HCT116 (cell line): Measurements from ENCODE around the gene CST1. TPM values are rescaled to one million over a fixed set of nuclear protein-coding genes. Genes with fewer than 3 reads are reported as not detected.

ENCODE experiments used
- ATAC-seq: fragments of 200-7000 bp; cut with Tn5 transposase; 2 replicates; pipeline ENCODE4 v1.9.1; 2020; ENCODE audit warnings: mild to moderate bottlenecking, moderate library complexity
- BruUV-seq: library from RNA; stranded (reverse); fragments of 400-500 nt; replicated peaks from 2 replicates; lab custom pipeline; 2021; lab: Mats Ljungman, UMichigan
- CTCF ChIA-PET: fragments of 300-600 bp; sonication (Branson Sonifier 250); formaldehyde crosslinking; loops from one replicate; lab custom pipeline; 2021; ENCODE audit warnings: antibody characterized with exemption; lab: Charles Lee
- POLR2A ChIA-PET: fragments of 300-600, 350-600 bp; sonication (Branson Sonifier 250); formaldehyde crosslinking; loops from one replicate; lab custom pipeline; 2021; ENCODE audit warnings: antibody characterized with exemption; lab: Charles Lee
- RAD21 ChIA-PET, 2 experiments: fragments of 300-600 bp; sonication (Branson Sonifier 250); formaldehyde crosslinking; loops; one replicate each; lab custom pipeline; 2023; ENCODE audit warnings: low total read pairs in 2 of 2; ENCODE audit not compliant: uncharacterized antibody in 2 of 2, unreplicated experiment in 2 of 2, low non-redundant PET in 1 of 2; lab: Charles Lee
- DNase-seq: peaks from one replicate; pipeline ENCODE4 v3.0.0-alpha.2; 2010; ENCODE audit warnings: low read depth, low spot score
- H2AFZ ChIP-seq: fragments of 200-600 bp; shearing (Covaris generic), sonication (generic); 2 replicates; pipeline ENCODE4 v1.6.1; 2017; ENCODE audit warnings: low read depth, mixed run types, mixed read lengths, antibody characterized with exemption, low read length; ENCODE audit not compliant: poor library complexity, severe bottlenecking
- H3K27ac ChIP-seq: 2 replicates; pipeline ENCODE4 v1.5.1; 2012; ENCODE audit warnings: low read depth, low read length
- H3K27me3 ChIP-seq: fragments of 200-600 bp; sonication (generic); 2 replicates; pipeline ENCODE4 v1.6.1; 2016; ENCODE audit warnings: mixed run types, low read length, mixed read lengths; ENCODE audit not compliant: insufficient read depth
- H3K36me3 ChIP-seq, 2 experiments: fragments of 200-500 bp in 1 of 2; fragments of 200-600 bp in 1 of 2; sonication (Bioruptor generic) in 1 of 2; sonication (generic) in 1 of 2; 2 replicates each; pipeline versions ENCODE4 v1.5.1 to v1.6.1; 2014 to 2016; ENCODE audit warnings: low read length in 2 of 2, inconsistent platforms in 1 of 2, mixed read lengths in 1 of 2, mixed run types in 1 of 2; ENCODE audit not compliant: insufficient read depth in 2 of 2, control insufficient read depth in 1 of 2
- H3K4me1 ChIP-seq, 2 experiments: fragments of 200-600 bp in 1 of 2; sonication (generic) in 1 of 2; 2 replicates each; pipeline versions ENCODE4 v1.5.1 to v1.6.1; 2012 to 2017; ENCODE audit warnings: low read length in 2 of 2, inconsistent platforms in 1 of 2, mild to moderate bottlenecking in 1 of 2, mixed read lengths in 1 of 2, mixed run types in 1 of 2, moderate library complexity in 1 of 2; ENCODE audit not compliant: insufficient read depth in 2 of 2, control insufficient read depth in 1 of 2
- H3K4me2 ChIP-seq: fragments of 200-600 bp; sonication (generic); 2 replicates; pipeline ENCODE4 v1.6.1; 2017; ENCODE audit warnings: mixed run types, low read length, mixed read lengths
- H3K4me3 ChIP-seq, 2 experiments: fragments of 200-600 bp in 1 of 2; sonication (generic) in 1 of 2; replicated peaks in 1 of 2; 2 replicates each; pipeline ENCODE4 v1.5.1; 2011 to 2016; ENCODE audit warnings: low read length in 2 of 2, control low read depth in 1 of 2, low read depth in 1 of 2, mild to moderate bottlenecking in 1 of 2, mixed read lengths in 1 of 2, mixed run types in 1 of 2
- H3K79me2 ChIP-seq: fragments of 200-600 bp; sonication (generic); 2 replicates; pipeline ENCODE4 v1.6.1; 2017; ENCODE audit warnings: mild to moderate bottlenecking, mixed run types, low read length, moderate library complexity, mixed read lengths; ENCODE audit not compliant: insufficient read depth
- H3K9ac ChIP-seq: fragments of 200-600 bp; sonication (generic); 2 replicates; pipeline ENCODE4 v1.6.1; 2016; ENCODE audit warnings: low read length, mixed read lengths
- H3K9me2 ChIP-seq: fragments of 200-600 bp; sonication (generic), shearing (Covaris generic); 2 replicates; pipeline ENCODE4 v1.6.1; 2017; ENCODE audit warnings: mixed run types, mild to moderate bottlenecking, moderate library complexity; ENCODE audit not compliant: insufficient read depth
- H3K9me3 ChIP-seq, 2 experiments: fragments of 200-500 bp in 1 of 2; fragments of 200-600 bp in 1 of 2; sonication (Bioruptor generic) in 1 of 2; sonication (generic) in 1 of 2; 2 replicates each; pipeline ENCODE4 v1.6.1; 2014 to 2017; ENCODE audit warnings: low read length in 2 of 2, mixed read lengths in 2 of 2, inconsistent platforms in 1 of 2, low read depth in 1 of 2, mild to moderate bottlenecking in 1 of 2, mixed run types in 1 of 2, moderate library complexity in 1 of 2; ENCODE audit not compliant: control insufficient read depth in 1 of 2, insufficient read depth in 1 of 2
- H4K20me1 ChIP-seq: fragments of 200-600 bp; sonication (generic), shearing (Covaris generic); 2 replicates; pipeline ENCODE4 v1.6.1; 2017; ENCODE audit warnings: mixed run types, mild to moderate bottlenecking, moderate library complexity; ENCODE audit not compliant: insufficient read depth
- ATF3 ChIP-seq: IDR thresholded peaks from 2 replicates; pipeline ENCODE4 v1.6.1; 2012
- CBX3 ChIP-seq: IDR thresholded peaks from 2 replicates; pipeline ENCODE4 v1.6.1; 2012; ENCODE audit warnings: low read depth
- CEBPB ChIP-seq: IDR thresholded peaks from 2 replicates; pipeline ENCODE4 v1.6.1; 2012; ENCODE audit warnings: low read depth
- EGR1 ChIP-seq: IDR thresholded peaks from 2 replicates; pipeline ENCODE4 v1.6.1; 2012; ENCODE audit warnings: low read depth
- EZH2phosphoT487 ChIP-seq: fragments of 200-600 bp; IDR thresholded peaks from 2 replicates; pipeline ENCODE4 v1.6.1; 2018; ENCODE audit warnings: antibody characterized with exemption, borderline replicate concordance
- FOSL1 ChIP-seq: IDR thresholded peaks from 2 replicates; pipeline ENCODE4 v1.6.1; 2012; ENCODE audit warnings: low read depth
- JUND ChIP-seq: IDR thresholded peaks from 2 replicates; pipeline ENCODE4 v1.6.1; 2012
- MAX ChIP-seq: IDR thresholded peaks from 2 replicates; pipeline ENCODE4 v1.6.1; 2012
- POLR2A ChIP-seq: IDR thresholded peaks from 2 replicates; pipeline ENCODE4 v1.7.0; 2011; ENCODE audit warnings: borderline replicate concordance; ENCODE audit not compliant: insufficient read depth, insufficient read length; ENCODE audit errors: extremely low read depth
- POLR2AphosphoS5 ChIP-seq: IDR thresholded peaks from 2 replicates; pipeline ENCODE4 v1.6.1; 2011; ENCODE audit warnings: mild to moderate bottlenecking, low read depth, low read length, moderate library complexity
- REST ChIP-seq: IDR thresholded peaks from 2 replicates; pipeline ENCODE4 v1.6.1; 2012; ENCODE audit warnings: low read depth
- SIN3A ChIP-seq: IDR thresholded peaks from 2 replicates; pipeline ENCODE4 v1.6.1; 2012; ENCODE audit warnings: low read depth
- SP1 ChIP-seq: IDR thresholded peaks from 2 replicates; pipeline ENCODE4 v1.6.1; 2012; ENCODE audit warnings: low read depth
- TCF7L2 ChIP-seq: IDR thresholded peaks from 2 replicates; pipeline ENCODE4 v1.7.0; 2011; ENCODE audit warnings: borderline replicate concordance, inconsistent platforms; ENCODE audit not compliant: insufficient read depth, insufficient read length; ENCODE audit errors: extremely low read depth
- YY1 ChIP-seq: IDR thresholded peaks from 2 replicates; pipeline ENCODE4 v1.6.1; 2011; ENCODE audit warnings: low read length, low read depth, moderate library complexity, mild to moderate bottlenecking; ENCODE audit not compliant: insufficient replicate concordance; ENCODE audit errors: extremely low read depth
- intact Hi-C: fragments of 100-400 bp; cut with micrococcal nuclease; formaldehyde crosslinking; loops from 2 replicates; pipeline ENCODE4 v1.10.0; 2022
- total RNA-seq: library from RNA; stranded (reverse); gene quantifications from one replicate; pipeline ENCODE4 v1.2.1, GENCODE V29; 2021; ENCODE audit not compliant: unreplicated experiment

CST1 gene
- total RNA-seq, 1 experiment from 2014 or later = not detected

GRCh38 chr20:23697947-23698346, 52.8 kb downstream of the CST1 start:
- Histone ChIP-seq H3K9me2 (no peaks in the 10 kb centered on the region), H3K4me1 (no peaks in the 10 kb centered on the region; a peak in 1 of 4 replicates), H3K9me3 (no peaks in the 10 kb centered on the region), H3K9ac (no peak overlapping the region), H2AFZ (no peak overlapping the region), H3K27ac (no peak overlapping the region), H3K36me3 (no peaks in the 10 kb centered on the region), H3K4me3 (no peak overlapping the region), H3K79me2 (no peaks in the 10 kb centered on the region), H3K4me2 (no peak overlapping the region), H3K27me3 (peaks cover 54% of the 10 kb centered on the region), H4K20me1 (no peaks in the 10 kb centered on the region)
- no TSS peak for BruUV-seq
- ATAC-seq = no peak
- ChIA-PET CTCF (no interaction called here), RAD21 (no interaction called here), POLR2A (no interaction called here)
- DNase-seq = no peak
- no peak for TF ChIP-seq ATF3
- no peak for TF ChIP-seq YY1
- no peak for TF ChIP-seq FOSL1
- TF ChIP-seq SIN3A = no peak
- TF ChIP-seq TCF7L2 = no peak
- TF ChIP-seq CEBPB = no peak
- no peak for TF ChIP-seq JUND
- TF ChIP-seq EZH2phosphoT487 = no peak
- TF ChIP-seq CBX3 = no peak
- TF ChIP-seq EGR1 = no peak
- no peak for TF ChIP-seq REST
- no peak for TF ChIP-seq SP1
- no peak for TF ChIP-seq MAX
- TF ChIP-seq POLR2AphosphoS5 = no peak
- no peak for TF ChIP-seq POLR2A
- intact Hi-C loops = no loop called here

Other genes with a start within 250 kb of the CST1 start
- gene CST9L, start 182.5 kb downstream of the CST1 start, total RNA-seq = not detected
- gene CST9, start 145.0 kb downstream of the CST1 start, total RNA-seq = not detected
- 181 TPM for gene CST3, start 113.0 kb downstream of the CST1 start, total RNA-seq
- gene CST4, start 61.9 kb downstream of the CST1 start, total RNA-seq = not detected
- not detected for gene CST2, start 75.8 kb upstream of the CST1 start, total RNA-seq
- not detected for gene CST5, start 128.8 kb upstream of the CST1 start, total RNA-seq
- gene GGTLC1, start 237.8 kb upstream of the CST1 start, total RNA-seq = not detected